NCI-H1105 treated with DMSO at 0.1 percent for 48 hours (cell line): ENCODE measurements around the gene KAT8.
"Not testable (repeated sequence)": the region's sequence is repeated elsewhere in the genome, so short reads cannot be mapped to it uniquely, and the experiment has no call there.

Experiments used
- DNase-seq: peaks from one replicate; lab custom pipeline; 2025; lab: John Stamatoyannopoulos, UW

The KAT8 gene

GRCh38 chr16:31148896-31149295, 31.4 kb downstream of the KAT8 start:
- no peak for DNase-seq

GRCh38 chr16:31149332-31149731, 31.9 kb downstream of the KAT8 start:
- DNase-seq, result no peak

- no peak for DNase-seq
Observed at GRCh38 chr16:31149894-31150890, 32.7 kb downstream of the KAT8 start, which contains the start of gene PRSS36. Gene PRSS36 (minus strand): TSS chr16:31150066. CDS start chr16:31150035, 31 bp downstream.

GRCh38 chr16:31150976-31151375, 33.5 kb downstream of the KAT8 start:
- DNase-seq, result not testable (repeated sequence)

GRCh38 chr16:31157136-31157535, 39.7 kb downstream of the KAT8 start:
- no peak for DNase-seq

GRCh38 chr16:31167315-31167714, 49.9 kb downstream of the KAT8 start:
- no peak for DNase-seq

- DNase-seq, result no peak
Observed at GRCh38 chr16:31168848-31169247, 51.4 kb downstream of the KAT8 start.

- not testable (repeated sequence) for DNase-seq
Observed at GRCh38 chr16:31170048-31170447, 52.6 kb downstream of the KAT8 start.

- no peak for DNase-seq
Observed at GRCh38 chr16:31177136-31177535, 59.7 kb downstream of the KAT8 start.

GRCh38 chr16:31179219-31179746, 61.8 kb downstream of the KAT8 start:
- DNase-seq, result no peak

GRCh38 chr16:31179747-31180459, 62.4 kb downstream of the KAT8 start, which contains the start of gene FUS:
Gene FUS (plus strand): TSS chr16:31180139. CDS start chr16:31180215, 76 bp downstream.
- peak; percentile 73 for DNase-seq
